B cell (primary cell): ENCODE data around the gene ANKRD7. TPM values are rescaled to one million over a fixed set of nuclear protein-coding genes. Genes with fewer than 3 reads are reported as not detected.

Source experiments
- ATAC-seq: fragments of 200-7000 bp; cut with Tn5 transposase; one replicate; pipeline ENCODE4 v1.10.0; 2021; ENCODE audit warnings: low read depth, mild to moderate bottlenecking, moderate number of reproducible peaks, moderate library complexity
- CTCF ChIA-PET: fragments of 350-600 bp; sonication (Branson Sonifier 250); formaldehyde crosslinking; loops from one replicate; lab custom pipeline; 2021; ENCODE audit warnings: antibody characterized with exemption, inconsistent platforms; lab: Charles Lee
- POLR2A ChIA-PET: fragments of 350-600 bp; sonication (Branson Sonifier 250); formaldehyde crosslinking; loops from one replicate; lab custom pipeline; 2021; ENCODE audit warnings: antibody characterized with exemption; lab: Charles Lee
- DNase-seq: peaks from one replicate; pipeline ENCODE4 v3.0.0; 2013
- H2AFZ ChIP-seq: 2 replicates; pipeline ENCODE4 v1.6.1; 2012; ENCODE audit warnings: mild to moderate bottlenecking, low read depth, low read length; ENCODE audit not compliant: insufficient read depth, poor library complexity, severe bottlenecking
- H3K27ac ChIP-seq, 2 donors: 1 replicate in 1 of 2; 2 replicates in 1 of 2; pipeline ENCODE4 v1.5.1; 2012 to 2013; ENCODE audit warnings: low read length in 2 of 2, mild to moderate bottlenecking in 2 of 2, moderate library complexity in 1 of 2
- H3K27me3 ChIP-seq, 4 experiments: fragments of 200-600 bp in 1 of 4; sonication (generic) in 1 of 4; replicated peaks in 1 of 4; 1 replicate in 2 of 4; 2 replicates in 2 of 4; pipeline versions ENCODE4 v1.6.1 to v1.7.0; 2013 to 2016; ENCODE audit warnings: low read length in 3 of 4, mild to moderate bottlenecking in 2 of 4, mixed read lengths in 1 of 4, moderate library complexity in 1 of 4; ENCODE audit not compliant: insufficient read depth in 4 of 4, control insufficient read depth in 3 of 4; ENCODE audit errors: control extremely low read depth in 1 of 4
- H3K36me3 ChIP-seq, 2 experiments: replicated peaks in 1 of 2; 1 replicate in 1 of 2; 2 replicates in 1 of 2; pipeline versions ENCODE4 v1.6.1 to v1.7.1; 2013; ENCODE audit warnings: low read length in 1 of 2; ENCODE audit not compliant: insufficient read depth in 2 of 2, control insufficient read depth in 1 of 2; ENCODE audit errors: control extremely low read depth in 1 of 2, extremely low read depth in 1 of 2
- H3K4me1 ChIP-seq, 2 donors: fragments of 200-600 bp in 1 of 2; sonication (generic) in 1 of 2; 1 replicate in 1 of 2; 2 replicates in 1 of 2; pipeline versions ENCODE4 v1.5.1 to v1.6.1; 2013 to 2017; ENCODE audit warnings: low read length in 2 of 2; ENCODE audit not compliant: control insufficient read depth in 2 of 2, insufficient read depth in 2 of 2
- H3K4me2 ChIP-seq: replicated peaks from 2 replicates; pipeline ENCODE3; 2012; ENCODE audit warnings: mild to moderate bottlenecking, low read depth, low read length; ENCODE audit not compliant: poor library complexity, severe bottlenecking
- H3K4me3 ChIP-seq, 5 experiments: fragments of 200-600 bp in 1 of 5; sonication (generic) in 1 of 5; 1 replicate in 3 of 5; 2 replicates in 2 of 5; pipeline versions ENCODE4 v1.5.1 to v1.7.0; 2011 to 2016; ENCODE audit warnings: low read length in 4 of 5, mild to moderate bottlenecking in 4 of 5, low read depth in 2 of 5, control low read depth in 1 of 5, moderate library complexity in 1 of 5; ENCODE audit not compliant: insufficient read depth in 1 of 5; ENCODE audit errors: control extremely low read depth in 1 of 5, extremely low read depth in 1 of 5
- H3K79me2 ChIP-seq: fragments of 200-600 bp; sonication (generic); one replicate; pipeline ENCODE4 v1.6.0; 2016; ENCODE audit warnings: low read length; ENCODE audit not compliant: control insufficient read depth, insufficient read depth
- H3K9ac ChIP-seq: fragments of 200-600 bp; sonication (generic); 2 replicates; pipeline ENCODE4 v1.6.1; 2017; ENCODE audit warnings: mild to moderate bottlenecking, low read length, moderate library complexity
- H3K9me3 ChIP-seq, 3 donors: one replicate each; pipeline versions ENCODE4 v1.6.1 to v1.7.1; 2013; ENCODE audit warnings: low read length in 2 of 3; ENCODE audit not compliant: control insufficient read depth in 2 of 3, insufficient read depth in 1 of 3; ENCODE audit errors: control extremely low read depth in 1 of 3
- H4K20me1 ChIP-seq: 2 replicates; pipeline ENCODE4 v1.6.0; 2012; ENCODE audit warnings: mild to moderate bottlenecking, low read length; ENCODE audit not compliant: insufficient read depth, control insufficient read depth, poor library complexity, severe bottlenecking
- H3K27ac Mint-ChIP-seq: one replicate; pipeline ENCODE4 v1.8.0; 2021; ENCODE audit warnings: mixed read lengths
- H3K27me3 Mint-ChIP-seq: one replicate; pipeline ENCODE4 v1.8.0; 2021; ENCODE audit warnings: mixed read lengths
- H3K4me1 Mint-ChIP-seq: one replicate; pipeline ENCODE4 v1.8.0; 2021; ENCODE audit warnings: mixed read lengths
- H3K4me3 Mint-ChIP-seq: one replicate; pipeline ENCODE4 v1.8.0; 2021; ENCODE audit warnings: mixed read lengths
- H3K9me3 Mint-ChIP-seq: one replicate; pipeline ENCODE4 v1.8.0; 2022; ENCODE audit warnings: mixed read lengths; ENCODE audit not compliant: insufficient read depth
- EZH2 ChIP-seq: IDR thresholded peaks from 2 replicates; pipeline ENCODE4 v1.6.1; 2012; ENCODE audit warnings: borderline replicate concordance, low read depth, mild to moderate bottlenecking, moderate library complexity, low read length; ENCODE audit not compliant: insufficient read depth, poor library complexity, severe bottlenecking
- WGBS: methylation state at CpG from one replicate; pipeline ENCODE4 v1.1.5; 2013; ENCODE audit warnings: missing lambda C conversion rate; ENCODE audit not compliant: insufficient coverage; 5-methylcytosine and 5-hydroxymethylcytosine counted together
- intact Hi-C: fragments of 100-400 bp; cut with micrococcal nuclease; formaldehyde crosslinking; loops from one replicate; pipeline ENCODE4 v1.10.0; 2022
- polyA plus RNA-seq: library from polyadenylated mRNA; depleted of rRNA; stranded (reverse); fragments of >200 nt; gene quantifications from 2 replicates; pipeline ENCODE4 v1.2.3, GENCODE V29; 2012
- total RNA-seq, 2 donors: library from RNA; stranded (reverse); fragments of 120-200 nt in 1 of 2; gene quantifications; 1 replicate in 1 of 2; 2 replicates in 1 of 2; pipeline versions ENCODE4 v1.2.3 to v1.2.4, GENCODE V29; 2013 to 2022
- TF ChIP-seq, protein P1 (sequence below): fragments of 200-600 bp; IDR thresholded peaks from one replicate; pipeline ENCODE4 v1.8.0; 2022; ENCODE audit warnings: antibody characterized with exemption, mild to moderate bottlenecking

ANKRD7 gene
- total and polyA plus RNA-seq, 2 donors (not counting 1 experiment from before 2014, with no cell fraction given) = not detected

DNA sequence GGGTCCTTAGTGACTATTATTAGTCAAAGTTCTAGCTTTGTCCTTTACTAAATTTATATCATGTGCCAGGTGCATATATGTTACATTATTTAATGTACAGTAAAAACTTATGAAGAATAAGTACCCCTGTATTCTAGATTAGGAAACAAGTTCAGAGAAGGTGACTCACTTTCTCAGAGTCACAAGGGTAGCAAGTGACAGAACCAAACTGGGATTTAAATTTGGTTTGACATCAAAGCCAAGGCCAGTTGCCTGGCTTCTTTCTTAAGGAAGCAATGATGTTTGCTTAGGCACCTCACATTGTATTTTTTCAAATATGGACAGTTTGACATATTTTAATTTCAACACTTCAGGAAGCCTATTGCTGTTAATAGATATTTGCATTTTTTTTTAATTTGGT is 38.0 kb upstream of the ANKRD7 start:
- Histone ChIP-seq H2AFZ (no peak overlapping the region), H3K36me3 (peaks cover 9 to 26% of the 10 kb centered on the region in 2 experiments), H3K9me3 (no peaks in the 10 kb centered on the region), H3K79me2 (peaks cover 43% of the 10 kb centered on the region), H3K4me1 (peaks cover 19 to 29% of the 10 kb centered on the region in 2 donors), H4K20me1 (no peaks in the 10 kb centered on the region), H3K4me2 (peak overlapping the region; percentile 80), H3K4me3 (no peak overlapping the region), H3K27ac (peak overlapping the region in 1 of 2 donors; percentile 45), H3K27me3 (no peaks in the 10 kb centered on the region), H3K9ac (no peak overlapping the region)
- ChIA-PET POLR2A (no interaction called here), CTCF (interaction anchor here (2.6 kb wide), 1 partner anchor 10 kb away, joined by 15 read pairs; no protein-coding TSS in a partner anchor)
- no peaks in the 10 kb centered on the region for H3K9me3 Mint-ChIP-seq
- H3K4me3 Mint-ChIP-seq = peak overlapping the region; percentile 55
- H3K27me3 Mint-ChIP-seq = no peaks in the 10 kb centered on the region
- TF ChIP-seq EZH2 = no peak
- TF ChIP-seq, protein P1, sequence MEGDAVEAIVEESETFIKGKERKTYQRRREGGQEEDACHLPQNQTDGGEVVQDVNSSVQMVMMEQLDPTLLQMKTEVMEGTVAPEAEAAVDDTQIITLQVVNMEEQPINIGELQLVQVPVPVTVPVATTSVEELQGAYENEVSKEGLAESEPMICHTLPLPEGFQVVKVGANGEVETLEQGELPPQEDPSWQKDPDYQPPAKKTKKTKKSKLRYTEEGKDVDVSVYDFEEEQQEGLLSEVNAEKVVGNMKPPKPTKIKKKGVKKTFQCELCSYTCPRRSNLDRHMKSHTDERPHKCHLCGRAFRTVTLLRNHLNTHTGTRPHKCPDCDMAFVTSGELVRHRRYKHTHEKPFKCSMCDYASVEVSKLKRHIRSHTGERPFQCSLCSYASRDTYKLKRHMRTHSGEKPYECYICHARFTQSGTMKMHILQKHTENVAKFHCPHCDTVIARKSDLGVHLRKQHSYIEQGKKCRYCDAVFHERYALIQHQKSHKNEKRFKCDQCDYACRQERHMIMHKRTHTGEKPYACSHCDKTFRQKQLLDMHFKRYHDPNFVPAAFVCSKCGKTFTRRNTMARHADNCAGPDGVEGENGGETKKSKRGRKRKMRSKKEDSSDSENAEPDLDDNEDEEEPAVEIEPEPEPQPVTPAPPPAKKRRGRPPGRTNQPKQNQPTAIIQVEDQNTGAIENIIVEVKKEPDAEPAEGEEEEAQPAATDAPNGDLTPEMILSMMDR = no peak
- H3K4me1 Mint-ChIP-seq = peaks cover 43% of the 10 kb centered on the region
- H3K27ac Mint-ChIP-seq = no peak overlapping the region
- no peak for DNase-seq
- no peak for ATAC-seq
- intact Hi-C loops = no loop called here

DNA sequence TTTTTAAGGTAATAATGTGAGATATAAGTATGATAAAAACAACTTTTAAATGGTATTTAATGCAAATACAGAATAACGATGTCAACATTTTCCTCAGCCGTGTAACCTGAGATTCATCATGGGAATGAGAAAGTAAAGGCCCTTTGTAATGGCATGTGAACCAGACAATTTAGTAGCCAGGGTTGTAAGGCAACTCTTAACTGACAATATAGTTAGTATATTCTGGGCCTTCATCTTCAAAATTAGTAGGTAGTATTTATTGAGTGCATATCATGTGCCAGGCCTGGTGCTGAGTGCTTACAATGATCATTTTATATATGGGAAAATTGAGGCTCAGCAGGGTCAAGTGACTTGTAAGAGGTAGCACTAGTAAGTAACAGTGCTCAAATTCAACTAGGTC is 29.9 kb upstream of the ANKRD7 start:
- H3K79me2 ChIP-seq = no peaks in the 10 kb centered on the region
- TF ChIP-seq, protein P1 = peak; percentile 14
- TF ChIP-seq EZH2 = no peak
- DNase-seq (no peak), ATAC-seq (no peak)
- peaks cover 3 to 14% of the 10 kb centered on the region in 2 experiments for H3K36me3 ChIP-seq
- ChIA-PET POLR2A (no interaction called here), CTCF (interaction anchor here (0.7 to 3.1 kb wide), 12 partner anchors 9 to 982 kb away, joined by 3 to 15 read pairs (median 3); no protein-coding TSS in a partner anchor)
- H4K20me1 ChIP-seq = no peaks in the 10 kb centered on the region
- H3K4me1 ChIP-seq = no peaks in the 10 kb centered on the region
- H3K4me1 Mint-ChIP-seq = peaks cover 2% of the 10 kb centered on the region
- no peak overlapping the region for H3K4me2 ChIP-seq
- no peaks in the 10 kb centered on the region for H3K27me3 ChIP-seq
- no peaks in the 10 kb centered on the region for H3K27me3 Mint-ChIP-seq
- no peak overlapping the region for H3K27ac Mint-ChIP-seq
- no CpG with 5 or more reads among the region's 2 CpGs for WGBS
- no peaks in the 10 kb centered on the region for H3K9me3 ChIP-seq
- no peak overlapping the region for H3K9ac ChIP-seq
- H3K27ac ChIP-seq = no peak overlapping the region
- no peak overlapping the region for H3K4me3 ChIP-seq
- H3K9me3 Mint-ChIP-seq = no peaks in the 10 kb centered on the region
- intact Hi-C loops = loop anchor here (10.0 kb wide), 1 partner anchor 440 kb away; no protein-coding TSS in a partner anchor
- no peak overlapping the region for H2AFZ ChIP-seq
- no peak overlapping the region for H3K4me3 Mint-ChIP-seq
